GM12892 (cell line): ENCODE data around the gene DTNB.

Source experiments
- POLR2A ChIP-seq: IDR thresholded peaks from 2 replicates; pipeline ENCODE4 v1.6.1; 2011; ENCODE audit warnings: low read depth, low read length, control low read depth
- POLR2AphosphoS5 ChIP-seq: IDR thresholded peaks from 2 replicates; pipeline ENCODE4 v1.6.1; 2011; ENCODE audit warnings: low read depth, low read length, control low read depth
- TAF1 ChIP-seq: IDR thresholded peaks from 2 replicates; pipeline ENCODE4 v1.6.1; 2011; ENCODE audit warnings: low read depth, mild to moderate bottlenecking, control low read depth, low read length, borderline replicate concordance

GRCh38 chr2:25524507-25524906 is 148.9 kb downstream of the DTNB start:
- no peak for TF ChIP-seq TAF1
- no peak for TF ChIP-seq POLR2A
- no peak for TF ChIP-seq POLR2AphosphoS5
